Choroid plexus epithelial cell (primary cell): ENCODE measurements around the gene NFAT5.

Experiments
- DNase-seq: peaks from one replicate; pipeline ENCODE4 v3.0.0-alpha.2; 2010; ENCODE audit warnings: low read depth
- H3K4me3 ChIP-seq: 2 replicates; pipeline ENCODE4 v1.5.1; 2011; ENCODE audit warnings: low read depth, mild to moderate bottlenecking, control low read depth, low read length, moderate library complexity
- CTCF ChIP-seq: conservative IDR thresholded peaks from 2 replicates; pipeline ENCODE4 v1.5.1; 2011; ENCODE audit warnings: low read depth, mild to moderate bottlenecking, control low read depth, inconsistent platforms, low read length, moderate library complexity

NFAT5 gene

GRCh38 chr16:69589434-69590269 is 23.9 kb downstream of the NFAT5 start:
- no peak for TF ChIP-seq CTCF
- no peak for DNase-seq
- H3K4me3 ChIP-seq, result no peak overlapping the region

GRCh38 chr16:69590590-69590989 is 24.8 kb downstream of the NFAT5 start:
- no peak for DNase-seq
- no peak overlapping the region for H3K4me3 ChIP-seq
- no peak for TF ChIP-seq CTCF

DNA sequence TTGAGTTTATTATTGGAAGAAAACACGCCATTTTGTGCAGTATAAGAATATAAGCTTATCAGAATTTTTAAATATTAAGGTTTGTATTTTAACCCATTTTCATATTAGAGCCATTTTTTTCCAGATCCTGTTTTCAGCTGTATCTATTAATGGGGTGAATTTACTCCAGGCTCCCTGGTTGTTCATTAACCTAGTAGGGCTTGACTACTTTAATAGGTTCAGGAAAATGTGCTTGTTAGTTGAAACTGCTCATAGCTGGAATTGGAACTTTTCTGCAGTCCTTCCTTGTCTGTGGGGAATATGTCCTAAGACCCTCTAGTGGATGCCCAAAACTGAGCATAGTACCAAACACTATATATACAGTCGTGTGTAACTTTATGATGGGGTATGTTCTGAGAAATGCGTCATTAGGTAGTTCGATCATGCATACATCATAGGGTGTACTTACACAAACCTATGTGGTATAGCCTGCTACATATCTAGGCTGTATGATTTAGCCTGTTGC is 28.0 kb downstream of the NFAT5 start:
- no peak for TF ChIP-seq CTCF
- no peak for DNase-seq

DNA sequence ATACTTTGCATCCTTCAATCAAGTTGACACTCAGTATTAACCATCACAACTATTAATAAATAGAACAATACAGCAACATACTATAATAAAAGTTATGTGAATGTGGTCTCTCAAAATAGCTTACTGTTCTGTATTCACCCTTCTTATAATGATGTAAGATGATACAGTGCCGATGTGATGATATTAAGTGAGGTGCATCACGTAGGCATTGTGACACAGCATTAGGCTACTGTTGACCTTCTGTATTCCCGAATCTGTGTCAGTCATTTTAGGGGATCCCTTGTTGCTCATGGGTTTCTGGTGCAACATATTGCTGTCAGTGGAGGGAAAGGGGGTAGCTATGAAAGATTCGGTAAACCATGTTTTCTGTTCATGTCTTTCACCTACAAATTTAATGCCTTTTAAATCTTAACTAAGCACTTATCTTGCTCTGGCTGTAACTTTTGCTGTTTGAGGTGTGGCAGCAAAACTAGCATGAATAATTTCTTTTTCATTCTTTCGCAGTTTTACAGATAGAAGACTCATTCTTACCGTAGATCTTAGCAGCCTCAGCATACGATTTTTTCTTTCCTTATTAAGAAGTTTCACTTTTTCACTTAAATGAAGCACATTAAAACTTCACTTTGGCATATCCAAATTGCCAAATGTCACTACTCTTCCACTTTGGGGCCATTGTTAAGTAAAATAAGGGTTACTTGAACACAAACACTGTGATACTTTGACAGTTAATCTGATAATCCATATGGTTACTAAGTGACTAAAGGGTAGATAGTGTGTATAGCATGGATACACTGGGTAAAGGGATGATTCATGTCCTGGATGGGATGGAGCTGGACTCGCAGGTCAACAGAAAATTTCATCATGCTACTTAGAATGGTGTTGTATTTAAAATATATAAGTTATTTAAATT is 29.6 kb downstream of the NFAT5 start:
- peak; percentile 67 for DNase-seq
- TF ChIP-seq CTCF, result no peak
- H3K4me3 ChIP-seq, result no peak overlapping the region

More for the DNA sequence above, 28.0 kb downstream of the NFAT5 start:
- H3K4me3 ChIP-seq, result no peak overlapping the region

GRCh38 chr16:69596801-69597200 is 31.0 kb downstream of the NFAT5 start:
- DNase-seq, result no peak
- no peak overlapping the region for H3K4me3 ChIP-seq
- TF ChIP-seq CTCF, result no peak

DNA sequence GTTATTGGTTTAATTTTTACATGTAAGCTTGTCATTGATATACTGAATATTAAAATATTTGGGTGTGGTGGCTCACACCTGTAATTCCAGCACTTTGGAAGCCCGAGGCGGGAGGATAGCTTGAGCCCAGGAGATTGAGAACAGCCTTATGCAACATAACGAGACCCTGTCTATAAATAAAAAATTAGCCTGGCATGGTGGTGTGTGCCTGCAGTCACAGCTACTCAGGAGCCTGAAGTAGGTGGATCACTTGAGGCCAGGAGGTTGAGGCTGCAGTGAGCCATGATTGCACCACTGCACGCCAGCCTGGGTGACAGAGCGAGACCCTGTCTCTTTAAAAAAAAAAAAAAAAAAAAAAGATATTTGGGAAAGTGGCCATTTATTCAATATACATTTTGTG is 32.3 kb downstream of the NFAT5 start:
- no peak for TF ChIP-seq CTCF
- no peak for DNase-seq
- H3K4me3 ChIP-seq, result no peak overlapping the region
